ENCODE results near the gene DBI.
"Not testable (repeated sequence)": the region's sequence is repeated elsewhere in the genome, so short reads cannot be mapped to it uniquely, and the experiment has no call there.

Gene DBI

DNA sequence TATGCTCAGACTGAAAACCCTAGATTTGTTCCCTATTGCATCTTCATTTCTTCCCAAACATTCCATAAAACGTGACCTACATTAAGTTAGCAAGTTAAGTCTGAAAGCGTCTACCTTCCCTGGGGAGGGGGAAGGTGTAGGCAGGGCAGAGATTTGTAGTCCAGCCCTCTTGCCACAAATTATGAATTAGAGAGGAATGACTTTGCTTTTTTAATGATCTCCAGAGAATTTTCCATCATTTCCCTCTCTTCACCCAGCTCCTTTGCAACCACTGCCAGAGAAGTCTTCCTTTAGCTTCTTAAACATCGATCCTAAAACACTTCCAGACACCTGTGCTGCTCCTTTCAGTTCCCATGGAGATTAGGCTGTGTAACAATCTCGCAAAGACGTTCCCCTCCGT is 1.3 kb upstream of the DBI start:
- DNase-seq (ENCODE audit: low read depth in 3 of 3): no peak

DNA sequence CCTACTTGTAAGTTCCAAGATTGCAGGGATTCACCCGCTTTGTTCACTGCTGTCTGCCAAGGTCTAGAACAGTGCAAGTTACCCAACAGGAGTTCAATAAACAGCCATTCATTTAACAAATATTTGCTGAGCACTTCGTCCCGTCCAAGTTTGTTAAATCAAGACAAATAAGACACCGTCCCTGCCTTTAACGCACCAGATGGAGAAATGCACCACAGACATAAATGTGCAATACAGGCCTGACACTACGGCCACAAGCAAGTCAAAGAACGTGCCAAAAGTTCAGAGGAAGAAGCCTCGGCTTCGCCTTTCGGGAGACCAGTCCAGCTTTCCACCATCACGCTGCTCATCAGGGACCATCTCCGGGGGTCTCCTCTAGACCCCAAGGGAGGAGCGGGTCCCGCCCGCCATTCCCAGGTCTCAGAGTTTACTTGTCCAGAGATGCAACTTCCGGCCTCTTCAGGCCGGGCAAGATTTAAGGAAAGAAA is 572 bp upstream of the DBI start:
- no peak for DNase-seq (ENCODE audit: low read depth in 3 of 3)

DNA sequence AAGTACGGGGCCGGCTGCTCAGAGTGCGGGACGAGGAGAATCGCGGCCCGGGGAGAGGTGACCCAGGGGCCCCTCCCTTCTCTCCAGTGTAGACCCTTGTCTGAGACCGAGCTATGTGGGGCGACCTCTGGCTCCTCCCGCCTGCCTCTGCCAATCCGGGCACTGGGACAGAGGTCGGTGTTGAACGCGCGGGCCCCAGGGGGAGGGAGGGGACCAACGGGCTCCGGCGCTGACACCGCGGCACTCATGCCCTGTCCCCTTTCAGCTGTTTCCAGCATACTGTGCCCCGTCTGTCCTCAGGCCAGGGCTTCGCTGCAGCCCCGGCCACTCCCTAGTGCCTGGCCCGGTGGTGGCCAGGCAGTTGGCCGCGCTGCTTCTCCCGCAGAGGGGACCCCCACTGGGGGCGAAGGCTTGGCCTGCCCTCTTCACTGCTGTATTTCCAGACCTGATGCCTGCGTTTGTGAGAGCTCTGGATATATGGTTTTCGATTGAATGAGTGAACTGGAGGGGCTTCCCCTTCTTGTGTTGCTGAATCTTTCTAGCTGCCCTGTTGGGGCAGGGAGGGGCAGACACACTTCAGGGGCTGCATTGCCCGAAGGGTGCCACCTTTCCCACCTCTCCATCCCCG is 809 bp downstream of the DBI start:
- peak in 2 of 3 experiments; percentile 6 to 15 for DNase-seq (ENCODE audit: low read depth in 3 of 3)

DNA sequence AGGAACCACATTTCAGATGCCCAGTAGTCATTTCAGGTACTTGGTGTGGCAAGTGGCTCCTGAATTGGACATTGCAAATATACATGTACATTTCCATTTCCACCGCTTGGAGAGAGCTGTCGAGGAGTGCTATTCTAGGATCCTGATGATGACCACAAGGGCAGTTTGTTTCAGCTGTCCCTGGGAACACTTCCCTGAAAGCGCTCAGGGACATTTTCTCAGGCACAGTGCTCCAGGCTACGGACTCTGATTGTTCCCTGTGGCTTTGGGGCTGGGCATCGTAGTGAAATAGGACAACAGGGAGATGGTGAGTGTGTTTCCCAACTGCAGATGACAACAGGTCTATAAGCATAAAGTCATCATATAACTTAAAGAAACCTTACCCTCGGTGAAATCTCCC is 3.1 kb downstream of the DBI start:
- DNase-seq (ENCODE audit: low read depth in 3 of 3): no peak

DNA sequence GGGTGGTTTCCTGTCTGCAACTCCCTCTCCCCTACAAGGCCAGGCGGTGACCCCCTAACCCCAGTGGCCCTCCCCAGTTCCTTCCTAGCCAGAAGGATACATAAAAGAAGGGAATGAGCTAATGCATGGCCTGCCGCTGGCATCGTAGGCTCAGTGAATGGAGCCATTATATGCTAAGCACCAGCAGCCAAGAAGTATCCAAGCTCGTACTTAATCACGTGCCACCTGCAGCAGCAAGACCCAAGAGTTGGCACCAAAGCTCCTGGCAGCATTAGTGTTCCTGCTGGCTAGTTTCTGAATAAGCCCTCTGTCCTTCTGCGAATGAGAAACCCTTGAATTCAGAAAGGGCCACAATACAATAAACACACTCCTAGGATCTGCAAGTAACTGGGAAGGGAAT is 4.3 kb downstream of the DBI start:
- DNase-seq (ENCODE audit: low read depth in 3 of 3): no peak

DNA sequence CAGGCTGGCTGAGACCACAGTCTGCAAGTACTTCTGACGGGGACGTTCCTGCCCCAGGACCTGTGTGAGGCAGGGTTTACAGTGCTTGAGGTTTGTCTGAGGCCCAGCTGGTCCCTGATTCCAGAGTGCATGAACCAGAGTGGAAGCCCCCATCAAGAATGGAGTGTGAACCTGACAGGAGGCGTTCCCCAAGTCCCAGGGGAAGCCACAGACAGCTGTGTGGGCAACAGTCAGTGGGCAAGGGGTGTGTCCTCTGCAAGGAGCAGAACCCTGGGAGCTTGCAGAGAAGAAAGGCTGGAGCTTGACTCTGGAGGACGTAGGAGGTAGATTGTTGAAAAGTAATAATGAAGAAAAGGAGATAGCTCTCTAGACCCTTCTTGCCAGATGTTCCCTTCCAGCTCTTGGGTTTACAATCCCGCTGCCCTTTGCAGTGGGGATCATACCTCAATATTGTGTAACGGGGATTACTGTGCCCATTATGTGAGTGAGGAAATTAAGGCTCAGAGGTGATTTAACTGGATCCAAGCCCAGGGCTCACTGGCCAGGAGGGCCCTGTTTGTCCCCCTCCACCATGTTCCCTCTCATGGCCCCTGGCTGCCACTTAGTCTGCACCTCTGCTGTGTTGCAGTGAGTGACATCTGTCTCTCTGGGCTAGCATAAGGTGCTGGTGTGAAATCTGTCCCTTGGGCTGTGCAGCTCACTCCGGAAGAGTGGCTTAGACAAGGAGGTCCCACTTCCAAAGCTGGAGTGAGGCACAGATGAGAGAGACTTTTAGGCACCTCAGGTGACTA is 6.2 kb downstream of the DBI start:
- DNase-seq (ENCODE audit: low read depth in 3 of 3): no peak

DNA sequence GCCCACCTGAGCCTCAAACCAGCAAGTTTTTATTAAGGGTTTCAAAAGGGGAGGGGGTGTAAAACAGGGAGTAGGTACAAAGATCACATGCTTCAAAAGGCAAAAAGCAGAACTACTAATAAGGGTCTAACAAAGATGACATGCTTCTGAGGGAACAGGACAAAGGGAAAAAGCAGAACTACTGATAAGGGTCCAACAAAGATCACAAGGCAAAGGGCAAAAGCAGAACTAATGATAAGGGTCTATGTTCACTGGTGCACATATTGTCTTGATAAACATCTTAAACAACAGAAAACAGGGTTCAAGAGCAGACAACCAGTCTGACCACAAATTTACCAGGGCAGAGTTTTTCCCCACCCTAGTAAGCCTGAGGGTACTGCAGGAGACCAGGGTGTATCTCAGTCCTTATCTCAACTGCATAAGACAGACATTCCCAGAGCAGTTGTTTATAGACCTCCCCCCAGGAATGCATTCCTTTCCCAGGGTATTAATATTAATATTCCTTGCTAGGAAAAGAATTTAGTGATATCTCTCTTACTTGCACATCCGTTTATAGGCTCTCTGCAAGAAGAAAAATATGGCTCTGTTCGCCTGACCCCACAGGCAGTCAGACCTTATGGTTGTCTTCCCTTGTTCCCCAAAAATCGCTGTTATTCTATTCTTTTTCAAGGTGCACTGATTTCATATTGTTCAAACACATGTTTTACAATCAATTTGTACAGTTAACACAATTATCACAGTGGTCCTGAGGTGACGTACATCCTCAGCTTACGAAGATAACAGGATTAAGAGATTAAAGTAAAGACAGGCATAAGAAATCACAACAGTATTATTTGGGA is 7.3 kb downstream of the DBI start:
- DNase-seq (ENCODE audit: low read depth in 3 of 3): not testable (repeated sequence)

DNA sequence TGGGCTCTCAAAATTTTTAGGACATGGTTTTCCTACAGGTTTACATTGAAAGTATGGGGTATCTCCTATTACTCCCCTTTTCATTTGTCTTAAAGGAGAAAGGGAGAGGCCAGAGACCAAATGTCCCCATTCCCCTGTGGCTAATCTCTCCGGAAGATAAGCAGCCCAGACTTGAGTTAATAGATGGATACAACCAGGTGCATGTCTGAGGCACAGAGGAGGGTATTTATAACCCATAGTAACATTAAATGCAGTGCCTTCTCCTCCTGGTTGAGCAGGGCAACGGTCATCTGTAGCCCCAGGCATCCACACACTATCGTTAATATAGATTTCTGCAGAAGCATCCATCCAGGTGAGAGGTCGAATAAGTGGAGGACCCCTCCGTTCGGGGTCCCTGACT is 9.6 kb downstream of the DBI start:
- not testable (repeated sequence) for DNase-seq (ENCODE audit: low read depth in 3 of 3)

DNA sequence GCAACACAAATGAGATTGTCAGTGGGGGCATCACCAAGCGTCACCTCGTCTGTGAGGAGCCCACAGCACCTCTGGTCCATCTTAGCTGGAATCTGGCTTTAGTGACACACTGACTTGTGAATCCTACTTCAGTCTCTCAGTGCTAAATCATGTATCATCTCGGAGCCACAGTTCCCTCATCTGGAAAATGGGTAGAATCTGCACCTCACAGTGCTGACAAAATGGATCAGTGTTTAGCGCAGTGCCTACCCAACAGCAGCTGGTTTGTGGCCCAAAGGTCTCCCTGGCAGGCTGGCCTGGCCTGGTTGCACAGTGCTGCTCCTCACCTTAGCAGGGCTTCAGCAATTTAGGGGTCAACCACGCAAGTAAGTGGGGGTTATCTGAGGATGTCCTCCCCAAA is 10.0 kb downstream of the DBI start:
- no peak for DNase-seq (ENCODE audit: low read depth in 3 of 3)

DNA sequence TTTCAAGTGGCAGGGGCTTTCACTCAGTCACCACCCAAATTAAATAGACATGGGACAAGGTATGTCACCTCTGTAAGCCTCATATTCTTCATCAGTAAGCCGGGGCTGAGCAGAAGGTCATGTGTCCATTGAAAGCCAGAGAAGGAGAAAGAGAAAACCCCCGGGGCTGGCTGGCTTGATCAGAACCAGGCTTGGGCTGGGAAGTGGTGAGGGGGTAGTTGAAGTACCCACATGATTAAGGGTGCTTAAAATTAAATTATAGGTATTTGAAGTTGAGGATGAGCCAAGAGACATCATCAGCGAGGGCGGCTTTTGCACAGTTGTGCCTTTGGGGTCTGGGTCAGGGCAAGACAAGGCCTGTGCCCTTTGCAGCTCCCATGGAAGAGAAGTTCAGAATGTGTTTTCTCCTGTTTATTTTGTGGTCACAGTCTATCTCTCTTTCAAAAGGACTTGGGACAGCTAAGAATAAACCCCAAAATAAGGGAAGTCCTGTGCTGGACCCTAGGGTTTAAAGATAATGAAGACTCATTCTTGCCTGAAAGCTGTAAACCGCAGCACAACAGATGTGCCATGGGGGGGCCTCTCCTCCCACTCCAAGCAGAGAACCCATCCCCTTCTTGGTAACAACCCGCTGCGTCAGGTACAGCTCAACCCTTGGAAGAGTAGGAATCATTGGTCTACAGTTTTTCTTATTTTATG is 10.7 kb downstream of the DBI start:
- DNase-seq (ENCODE audit: low read depth in 3 of 3): no peak

DNA sequence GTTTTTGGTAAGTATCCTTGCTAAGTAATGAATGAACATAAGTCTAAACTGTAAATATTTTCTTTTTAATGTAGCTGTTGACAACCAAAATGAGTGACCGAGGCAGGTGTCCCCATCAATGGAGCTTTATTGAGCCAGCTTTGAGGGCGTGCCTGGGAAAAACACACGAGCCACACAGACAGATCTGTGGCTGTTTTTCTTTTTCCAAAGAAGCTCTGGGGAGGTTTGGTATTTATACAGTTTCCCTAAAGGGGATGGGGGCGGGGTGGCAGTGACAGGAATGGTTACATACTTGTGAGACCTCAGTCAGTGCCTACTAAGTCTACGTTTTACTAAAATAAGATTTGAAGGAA is 11.2 kb downstream of the DBI start:
- DNase-seq (ENCODE audit: low read depth in 3 of 3): no peak

DNA sequence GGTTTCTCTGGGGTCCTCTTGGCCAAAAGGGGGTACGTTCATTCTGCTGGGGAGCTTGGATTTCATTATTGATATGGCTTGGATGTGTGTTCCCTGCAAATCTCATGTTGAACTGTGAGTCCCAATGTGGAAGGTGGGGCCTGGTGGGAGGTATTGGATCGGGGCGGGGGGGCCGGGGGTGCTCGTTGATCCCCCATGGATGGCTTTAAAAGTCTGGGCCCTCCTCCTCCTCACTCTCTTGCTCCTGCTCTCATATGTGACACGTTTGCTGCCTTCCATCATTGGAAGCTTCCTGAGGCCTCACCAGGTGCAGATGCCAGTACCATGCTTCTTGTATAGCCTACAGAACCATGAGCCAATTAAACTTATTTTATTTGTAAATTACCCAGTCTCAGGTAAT is 11.8 kb downstream of the DBI start:
- DNase-seq (ENCODE audit: low read depth in 3 of 3): no peak

DNA sequence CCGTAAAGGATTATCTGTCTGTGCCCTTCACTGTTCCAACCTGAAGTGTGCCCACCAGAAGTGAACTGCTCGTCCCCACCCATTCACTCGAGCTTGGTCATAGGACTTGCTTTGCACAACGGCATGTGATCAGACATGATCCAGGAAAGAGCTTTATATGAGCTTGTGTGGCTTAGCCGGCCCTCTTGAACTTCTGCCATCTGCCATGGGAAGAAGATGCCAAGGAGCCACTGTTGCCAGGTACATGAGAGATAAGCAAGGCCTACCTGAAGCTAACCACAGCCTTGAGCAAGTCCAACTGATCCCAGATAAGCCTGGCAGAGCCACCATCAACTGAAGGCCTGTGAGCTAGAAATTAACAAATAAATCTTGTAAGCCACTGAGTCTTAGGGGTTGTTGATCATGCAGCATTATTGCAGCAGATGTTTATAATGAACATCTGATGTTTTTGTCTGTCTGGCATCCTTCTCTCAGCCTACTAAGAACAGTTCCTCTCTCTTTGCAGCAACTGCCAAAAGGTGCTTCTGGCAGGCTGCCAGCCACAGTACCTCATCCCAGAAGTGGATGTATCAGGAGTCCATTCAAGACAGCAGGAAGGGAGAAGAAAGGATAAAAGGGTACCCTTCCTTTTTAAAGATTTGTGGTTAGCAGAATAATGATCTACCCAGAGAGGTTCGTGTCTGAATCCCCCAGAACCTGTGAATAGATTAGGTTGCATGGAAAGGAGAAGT is 16.8 kb downstream of the DBI start:
- DNase-seq (ENCODE audit: low read depth in 3 of 3): no peak

DNA sequence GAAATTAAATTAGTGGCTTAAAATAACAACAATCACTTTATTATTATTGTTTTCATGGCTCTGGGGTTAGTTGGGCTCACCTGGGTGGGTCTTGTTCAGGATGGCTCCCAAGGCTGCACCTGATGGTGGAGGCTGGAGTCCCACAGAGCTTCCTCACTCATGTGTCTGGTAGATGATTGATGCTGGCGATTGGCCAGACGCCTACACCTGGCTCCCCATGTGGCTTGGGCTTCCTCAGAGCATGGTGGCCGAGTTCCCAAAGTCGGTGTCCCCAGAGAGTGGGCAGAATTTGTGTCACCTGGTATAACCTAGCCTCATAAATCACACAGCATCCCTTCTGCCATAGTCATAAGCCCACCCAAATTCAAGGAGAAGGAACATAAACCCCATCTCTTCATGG is 18.2 kb downstream of the DBI start:
- DNase-seq (ENCODE audit: low read depth in 3 of 3): no peak

DNA sequence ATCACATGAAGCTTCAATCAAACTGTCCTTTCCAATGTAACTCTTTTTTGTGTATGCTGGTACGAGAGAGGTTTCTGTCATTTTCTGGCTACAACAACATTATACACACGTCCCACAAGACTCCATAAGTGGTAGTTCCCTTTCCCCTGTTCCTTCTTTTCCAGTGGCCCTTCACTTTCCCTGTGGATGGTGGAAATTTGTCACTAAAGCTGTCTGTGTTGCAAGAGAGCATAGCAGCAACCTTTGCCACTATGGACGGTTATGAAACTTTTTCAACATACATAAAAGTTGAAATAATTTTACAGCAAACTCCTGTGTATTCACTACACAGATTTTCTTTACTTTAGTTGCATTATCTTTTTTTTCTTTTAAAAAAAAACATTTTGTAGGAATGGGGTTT is 18.7 kb downstream of the DBI start:
- DNase-seq (ENCODE audit: low read depth in 3 of 3): no peak

DNA sequence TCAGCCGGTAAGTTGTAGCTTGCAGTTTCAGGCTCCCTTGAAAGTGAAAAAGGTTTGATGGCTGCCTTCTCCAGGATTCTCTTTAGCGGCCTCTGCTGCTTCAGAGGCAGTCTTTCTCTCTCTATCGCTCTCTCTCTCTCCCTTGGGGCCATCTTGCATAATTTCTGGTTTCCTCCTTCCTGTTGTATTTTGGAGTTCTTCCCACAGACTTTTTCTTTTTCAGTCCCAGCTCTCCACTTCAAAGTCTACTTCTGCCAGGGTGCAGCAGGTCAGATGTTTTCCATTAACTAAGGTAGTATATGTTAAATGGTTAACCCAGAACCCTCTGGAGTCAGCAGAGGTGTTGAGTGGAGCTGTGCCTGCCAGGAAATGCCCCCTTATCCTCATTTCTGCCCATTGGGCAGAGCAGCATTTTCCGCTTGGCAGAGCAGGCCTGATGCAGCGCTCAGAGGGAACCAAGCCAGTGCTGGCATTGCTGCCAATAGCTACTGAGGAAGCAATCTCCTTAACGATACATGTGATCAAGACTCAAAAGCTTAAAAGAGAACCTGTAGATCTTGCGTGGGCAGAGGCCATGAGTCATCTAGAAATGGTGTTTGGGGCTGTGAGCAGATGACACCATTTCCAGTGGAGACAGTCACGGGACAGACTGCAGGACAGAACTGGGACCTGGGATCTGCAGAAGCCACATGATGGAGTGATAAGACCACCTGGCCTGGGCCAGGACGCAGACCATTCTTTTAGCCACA is 20.8 kb downstream of the DBI start:
- peak in 1 of 3 experiments; percentile 18 for DNase-seq (ENCODE audit: low read depth in 3 of 3)

DNA sequence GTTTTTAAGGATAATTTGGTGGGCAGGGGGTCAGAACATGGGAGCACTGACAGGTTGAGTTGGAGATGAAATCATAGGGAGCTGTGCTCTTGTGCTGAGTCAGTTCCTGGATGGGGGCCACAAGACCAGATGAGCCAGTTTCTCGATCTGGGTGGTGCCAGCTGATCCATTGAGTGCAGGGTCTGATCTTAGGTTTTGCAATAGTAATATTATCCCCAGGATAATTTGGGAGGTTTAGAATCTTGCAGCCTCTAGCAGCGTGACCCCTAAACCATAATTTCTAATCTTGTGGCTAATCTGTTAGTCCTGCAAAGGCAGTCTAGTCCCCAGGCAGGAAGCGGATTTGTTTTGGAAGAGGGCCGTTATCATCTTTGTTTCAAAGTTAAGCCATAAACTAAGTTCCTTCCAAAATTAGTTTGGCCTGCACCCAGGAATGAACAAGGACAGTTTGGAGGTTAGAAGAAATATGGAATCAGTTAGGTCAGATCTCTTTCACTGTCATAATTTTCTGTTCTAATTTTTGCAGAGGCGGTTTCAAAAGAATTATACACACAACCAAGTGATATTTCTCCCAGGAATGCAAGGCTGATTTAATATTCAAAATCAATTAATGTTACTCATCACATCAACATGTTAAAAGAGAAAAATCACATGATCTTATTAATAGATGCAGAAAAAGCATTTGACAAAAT is 23.0 kb downstream of the DBI start:
- DNase-seq (ENCODE audit: low read depth in 3 of 3): no peak

DNA sequence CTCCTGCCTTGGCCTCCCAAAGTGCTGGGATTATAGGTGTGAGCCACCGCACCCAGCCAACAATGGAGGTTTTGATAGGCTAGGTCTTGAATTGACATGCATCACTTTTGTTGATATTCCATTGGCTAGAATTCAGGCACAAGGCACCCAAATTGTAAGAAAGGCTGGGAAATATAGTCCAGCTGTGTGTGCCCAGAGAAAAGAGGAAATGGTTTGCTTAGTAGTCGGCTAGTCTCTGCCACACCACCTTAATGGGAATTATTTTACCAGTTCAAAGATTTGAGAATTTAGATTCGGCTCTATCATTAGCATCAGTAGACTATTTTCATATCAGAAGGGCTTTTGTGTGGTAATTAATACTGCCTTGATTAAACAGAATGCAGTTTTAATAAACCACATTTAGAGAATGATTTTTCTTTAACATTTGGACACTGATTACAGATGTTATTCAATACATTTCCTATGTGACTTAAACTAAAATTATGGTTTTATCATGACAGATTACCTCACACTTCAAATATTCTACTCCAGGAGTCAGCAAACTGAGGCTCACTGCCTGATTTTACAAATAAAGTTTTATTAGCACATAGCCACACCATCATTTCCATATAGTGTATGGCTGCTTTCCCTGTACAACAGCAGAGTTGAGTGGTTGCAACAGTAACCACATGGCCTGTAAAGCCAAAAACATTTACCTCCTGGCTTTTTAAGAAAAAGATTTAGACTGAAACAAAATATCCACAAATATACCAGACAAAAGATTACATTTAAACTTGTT is 27.4 kb downstream of the DBI start:
- DNase-seq (ENCODE audit: low read depth in 3 of 3): no peak

DNA sequence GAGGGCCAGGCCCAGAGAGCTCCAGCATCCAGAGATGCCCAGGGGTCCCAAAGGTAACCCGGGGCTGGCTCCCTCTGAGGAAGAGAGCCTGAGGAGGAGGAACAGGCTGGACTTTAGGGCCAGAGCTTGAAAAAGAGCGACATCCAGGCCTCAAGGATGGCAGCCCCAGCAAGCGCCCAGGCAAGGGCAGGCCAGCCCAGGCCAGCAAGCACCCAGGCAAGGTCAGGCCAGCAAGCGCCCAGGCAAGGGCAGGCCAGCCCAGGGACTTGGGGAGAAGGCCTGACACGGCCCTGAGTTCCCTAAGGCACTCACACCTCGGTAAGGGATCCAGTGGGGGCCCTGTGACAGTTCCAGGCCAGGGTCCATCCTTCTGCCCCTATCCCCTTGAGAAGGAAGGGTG is 30.4 kb downstream of the DBI start:
- DNase-seq (ENCODE audit: low read depth in 3 of 3): no peak

Data from stimulated activated CD4-positive, alpha-beta T cell treated with anti-CD3 and anti-CD28 coated beads, TNF-alpha, amount 100 ng/mL, for 4 hours (primary cell).